Stimulated activated CD4-positive, alpha-beta T cell treated with anti-CD3 and anti-CD28 coated beads, Interleukin-15, amount 100 ng/mL, for 24 hours (primary cell): ENCODE results near the gene FEM1C.
A peak's percentile ranks its signal among the peaks of the same experiment; 100 is the strongest.

Experiments
- DNase-seq: peaks from one replicate; pipeline ENCODE4 v3.0.0-alpha.2; 2020

Gene FEM1C

DNA sequence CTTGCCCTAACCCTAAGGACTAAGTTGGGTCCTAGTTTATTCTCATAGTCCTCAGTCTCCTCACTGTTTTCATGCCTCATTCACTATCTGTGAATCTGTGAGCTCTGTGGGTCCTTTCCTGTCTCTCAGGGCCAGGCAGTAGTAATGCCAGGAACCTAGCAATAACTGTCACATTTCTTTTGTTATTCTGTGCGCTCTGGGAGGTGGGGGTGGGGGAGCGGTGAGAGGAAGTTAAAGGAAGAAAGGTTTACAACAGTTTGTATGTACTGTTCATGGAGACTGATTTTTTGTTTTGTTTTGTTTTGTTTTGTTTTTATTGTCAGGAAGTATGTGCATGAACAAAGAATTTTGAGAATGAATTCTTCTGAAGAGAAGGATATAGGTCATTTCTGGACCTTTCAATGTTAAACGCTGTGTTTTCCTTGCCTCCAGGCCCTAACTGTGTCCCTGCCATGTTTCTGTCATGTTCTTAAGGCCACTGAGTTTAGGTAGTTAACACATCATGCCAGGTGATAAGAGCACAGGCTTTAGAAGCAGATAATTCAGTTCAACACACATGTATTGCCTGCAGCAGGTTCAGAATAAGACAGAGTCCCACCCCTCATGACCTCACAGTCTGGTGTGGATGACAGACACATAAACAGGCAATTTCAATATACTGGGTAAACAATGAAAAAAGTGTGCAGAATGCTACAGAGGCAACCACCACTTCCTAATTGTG, 13.3 kb upstream of the FEM1C start:
- no peak for DNase-seq

DNA sequence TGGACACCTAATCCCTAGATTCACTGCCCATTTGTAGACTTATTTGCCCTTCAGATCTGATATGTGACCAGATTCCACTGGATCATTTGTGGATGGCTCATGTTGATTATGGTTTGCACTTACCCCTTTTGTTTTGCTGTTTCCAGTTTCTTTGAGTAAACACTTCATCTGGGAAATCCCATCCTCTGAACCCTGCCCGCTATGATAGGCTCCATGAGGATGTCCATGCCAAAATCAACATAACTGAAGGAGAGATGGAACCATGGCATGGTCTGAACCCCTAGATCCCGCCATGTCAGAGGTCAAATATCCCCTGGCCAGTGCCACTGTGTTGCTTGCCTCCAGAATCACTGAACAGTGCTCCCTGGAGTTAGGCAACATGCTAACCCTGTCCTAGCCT, 11.7 kb upstream of the FEM1C start:
- no peak for DNase-seq

DNA sequence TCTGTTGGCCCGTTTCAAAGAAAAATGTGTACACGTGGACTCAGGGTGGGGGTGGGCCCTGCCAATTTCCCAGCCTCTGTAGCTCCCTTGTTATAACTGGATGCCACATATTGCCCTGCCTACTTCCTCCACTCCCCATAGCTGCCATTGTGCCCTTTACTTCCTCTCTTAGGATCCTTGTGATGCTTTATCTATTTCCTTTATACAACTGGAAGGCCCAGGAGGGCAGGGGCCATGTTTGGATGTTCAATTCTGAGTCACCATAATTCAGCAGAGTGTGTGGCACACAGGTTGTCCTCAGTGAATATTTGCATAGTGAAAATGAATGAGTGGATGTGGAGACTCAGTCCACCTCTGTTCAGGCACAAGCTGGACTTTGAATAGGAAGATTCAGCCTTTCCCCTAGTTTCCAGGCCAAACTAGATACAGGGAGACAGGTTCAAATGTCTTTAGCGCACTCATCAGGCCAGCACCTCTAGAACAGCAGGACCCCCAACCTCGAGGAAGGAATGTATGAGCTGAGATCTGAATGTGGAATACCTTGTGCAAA, 10.6 kb upstream of the FEM1C start:
- no peak for DNase-seq

DNA sequence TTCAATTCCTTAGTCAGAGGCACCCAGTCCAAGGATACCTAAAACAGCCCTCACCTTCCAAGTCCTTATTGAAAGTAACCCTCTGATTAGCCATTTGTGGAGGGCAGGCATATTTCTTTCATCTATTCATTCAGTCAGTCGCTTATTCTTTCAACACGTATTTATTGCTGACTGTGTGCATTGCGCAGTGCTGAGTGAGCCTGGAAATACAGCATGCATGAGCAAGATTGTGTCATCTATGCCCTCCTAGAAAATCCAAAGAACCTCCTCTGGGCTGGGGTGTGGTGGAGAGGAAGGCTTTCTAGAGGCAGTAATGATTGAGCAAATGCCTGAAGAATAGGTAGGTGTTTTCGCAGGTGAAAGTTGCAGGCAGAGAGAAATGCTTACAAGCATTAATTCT, 8.5 kb upstream of the FEM1C start:
- no peak for DNase-seq

DNA sequence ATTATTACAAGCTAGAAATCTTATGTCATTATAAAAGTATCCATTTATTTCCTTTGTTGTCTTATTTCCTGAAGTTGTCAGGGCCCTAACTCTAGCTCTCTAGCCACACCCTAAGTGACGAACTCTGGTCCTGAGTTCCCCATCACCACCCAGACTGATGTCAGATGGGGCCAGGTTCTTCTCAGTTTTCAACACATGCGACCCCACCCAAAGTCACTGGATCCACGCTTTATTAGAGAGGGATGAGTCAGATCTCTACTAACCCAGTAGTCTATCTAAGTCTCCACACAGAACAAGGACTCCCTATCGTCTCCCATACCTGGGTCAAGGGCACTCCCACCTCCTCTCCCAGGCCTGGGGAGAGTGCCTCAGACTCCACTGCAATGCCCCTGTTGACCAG, 6.8 kb upstream of the FEM1C start:
- DNase-seq: no peak

DNA sequence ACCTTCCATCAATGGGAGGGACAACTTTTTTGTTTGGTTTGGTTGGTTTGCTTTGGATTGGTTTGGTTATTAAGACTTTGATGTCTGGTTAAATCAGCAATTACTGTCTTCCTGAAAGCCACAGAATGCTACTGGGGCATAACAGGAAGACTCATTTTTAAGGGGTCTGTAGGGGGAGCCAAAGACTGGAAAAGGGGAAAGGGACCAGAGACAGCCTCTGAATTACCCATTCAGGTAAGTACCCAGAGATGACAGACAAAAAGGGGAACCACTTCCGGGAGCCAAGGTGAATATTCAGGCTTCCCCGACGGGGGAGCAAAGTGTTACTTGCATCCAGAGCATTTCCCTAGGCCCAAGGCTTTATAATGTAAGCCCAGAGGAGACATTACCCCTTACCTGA, 4.6 kb upstream of the FEM1C start:
- no peak for DNase-seq

DNA sequence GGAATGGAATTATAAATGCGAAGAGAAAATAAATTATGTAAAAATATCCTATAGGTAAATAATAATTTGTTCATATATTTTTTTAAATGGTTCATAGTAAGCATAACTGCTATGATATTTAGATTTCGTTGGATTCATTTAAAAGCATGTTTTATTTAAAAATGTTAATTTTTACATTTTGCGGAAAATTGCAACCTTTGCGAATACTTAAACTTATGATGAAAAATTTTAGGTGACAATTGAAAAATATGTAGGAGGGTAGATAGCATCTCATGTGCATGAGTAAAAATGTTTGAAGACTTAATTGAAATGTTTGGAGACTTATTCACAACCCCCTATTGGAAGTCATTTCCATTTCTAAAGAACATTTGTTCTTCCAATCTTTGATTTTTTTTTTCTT, 4.1 kb upstream of the FEM1C start:
- no peak for DNase-seq

DNA sequence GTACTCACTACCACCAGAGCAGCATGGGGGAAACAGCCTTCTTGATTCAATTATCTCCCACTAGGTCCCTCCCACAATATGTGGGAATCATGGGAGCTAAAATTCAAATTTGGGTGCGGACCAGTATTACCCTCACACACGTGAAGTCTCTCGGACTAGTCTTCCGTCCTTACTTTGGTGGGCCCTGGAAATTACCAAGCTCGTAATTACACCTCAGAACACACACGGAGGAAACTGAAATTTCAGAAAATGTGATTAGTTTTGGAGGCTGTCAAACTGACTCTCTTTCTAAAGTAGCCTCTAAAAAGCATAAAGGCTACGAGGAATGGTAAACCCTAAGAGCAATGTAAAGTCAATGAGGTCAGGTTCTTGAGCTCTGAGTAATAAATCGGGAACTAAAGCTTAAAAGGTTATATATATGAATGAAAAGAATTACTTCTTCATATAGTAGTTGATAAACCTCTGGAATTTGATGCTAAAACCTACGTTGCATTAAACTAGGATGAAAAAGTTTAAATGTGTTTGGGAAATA, 842 bp upstream of the FEM1C start:
- no peak for DNase-seq

DNA sequence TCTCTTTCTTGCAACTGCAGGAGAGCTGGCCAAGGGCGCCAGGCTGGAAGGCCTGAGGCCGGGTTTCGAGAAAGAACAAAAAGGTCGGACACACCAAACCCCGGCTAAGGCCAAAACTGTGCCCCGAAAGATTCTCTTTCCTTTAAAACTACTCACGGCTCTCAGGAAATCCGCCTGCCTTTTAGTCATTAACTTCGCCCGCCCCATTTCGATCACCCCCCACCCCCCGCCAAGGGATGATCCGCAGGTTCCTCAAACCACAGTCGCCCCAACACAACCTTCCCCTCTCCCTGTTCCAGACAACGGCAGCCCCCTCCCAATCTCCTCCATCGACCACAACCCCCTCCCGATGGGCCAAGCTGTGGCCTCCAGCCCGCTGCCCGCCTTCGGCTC, 536 bp downstream of the FEM1C start:
- peak; percentile 68 for DNase-seq

DNA sequence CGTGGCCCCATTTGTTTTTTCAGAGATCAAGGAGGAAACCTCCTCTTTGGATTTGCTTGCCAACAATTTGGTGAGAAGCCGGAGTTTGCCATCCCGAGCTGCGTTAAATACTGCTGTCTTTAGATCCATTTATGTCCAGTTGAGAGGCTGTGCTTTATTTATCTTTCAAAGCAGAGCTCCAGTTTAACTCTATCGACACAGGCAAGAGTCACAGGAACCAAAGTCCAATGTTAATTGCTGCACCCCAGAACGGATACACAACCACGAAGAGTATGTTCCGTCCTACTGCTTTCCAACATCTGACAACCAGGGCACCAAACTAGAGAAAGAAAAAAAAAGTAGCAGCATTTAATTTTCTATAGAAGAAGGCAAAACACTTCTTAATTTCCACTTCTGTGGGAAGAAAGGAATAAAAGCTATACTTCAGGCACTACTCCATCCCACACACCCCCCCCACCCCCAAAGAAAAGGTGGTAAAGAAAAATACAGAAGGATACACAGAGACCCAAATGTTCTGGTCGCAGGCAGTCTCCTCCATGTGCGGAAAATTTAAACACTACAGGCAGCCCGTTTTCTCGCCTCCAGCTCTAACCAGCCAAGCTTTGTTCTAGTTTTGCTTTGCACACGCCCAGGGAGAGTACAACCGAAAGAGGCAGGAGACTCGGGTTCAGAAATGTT, 1.1 kb downstream of the FEM1C start:
- peak; percentile 54 for DNase-seq

DNA sequence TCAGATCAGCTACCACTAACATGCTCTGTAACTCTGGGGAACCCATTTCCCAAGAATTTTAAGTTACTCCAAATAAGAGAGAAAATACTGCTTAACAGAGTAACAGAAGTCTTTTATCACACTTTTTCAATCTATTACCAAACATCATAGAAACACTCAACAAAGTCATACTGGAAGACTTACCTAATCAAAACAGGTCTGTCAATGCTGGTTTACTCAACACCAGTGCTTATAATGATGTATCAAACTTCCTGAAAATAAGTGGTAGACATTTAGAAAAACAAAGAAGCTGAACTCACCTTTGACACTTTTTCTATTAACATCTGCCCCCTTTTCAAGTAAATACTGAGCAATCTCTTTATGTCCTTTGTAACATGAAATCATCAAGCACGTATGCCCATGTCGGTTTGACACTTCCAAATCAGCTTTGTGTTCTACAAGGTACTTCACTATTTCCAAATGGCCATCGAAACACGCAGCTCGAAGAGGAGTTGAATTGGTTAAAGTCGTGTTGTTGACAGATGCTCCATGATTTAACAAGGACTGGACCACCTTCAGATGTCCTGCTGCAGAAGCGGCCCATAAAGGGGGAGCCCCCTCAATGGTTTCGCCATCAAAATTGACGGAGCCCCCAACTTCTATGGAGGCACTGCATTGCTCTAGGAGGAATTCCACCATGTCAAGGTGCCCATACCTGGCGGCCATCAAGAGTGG, 1.8 kb downstream of the FEM1C start:
- DNase-seq: no peak

DNA sequence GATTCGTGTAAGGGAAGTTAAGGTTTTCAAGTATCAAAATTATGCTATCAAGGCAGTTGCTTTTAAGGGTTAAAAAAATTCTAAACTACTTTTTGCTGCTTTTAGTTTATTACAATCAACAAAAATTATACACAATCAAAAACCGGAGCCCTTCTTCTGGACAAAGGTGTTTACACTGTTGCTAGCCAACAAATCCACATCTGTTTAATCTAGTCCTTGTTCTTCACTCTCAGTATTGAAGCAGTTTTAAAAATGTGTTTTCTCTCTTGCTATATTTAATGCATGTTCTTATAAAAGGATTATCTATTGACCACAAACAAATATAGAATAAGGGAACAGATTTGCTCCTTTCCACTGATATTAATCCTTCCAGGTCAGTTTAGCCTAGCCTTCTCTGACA, 2.5 kb downstream of the FEM1C start:
- DNase-seq: no peak

DNA sequence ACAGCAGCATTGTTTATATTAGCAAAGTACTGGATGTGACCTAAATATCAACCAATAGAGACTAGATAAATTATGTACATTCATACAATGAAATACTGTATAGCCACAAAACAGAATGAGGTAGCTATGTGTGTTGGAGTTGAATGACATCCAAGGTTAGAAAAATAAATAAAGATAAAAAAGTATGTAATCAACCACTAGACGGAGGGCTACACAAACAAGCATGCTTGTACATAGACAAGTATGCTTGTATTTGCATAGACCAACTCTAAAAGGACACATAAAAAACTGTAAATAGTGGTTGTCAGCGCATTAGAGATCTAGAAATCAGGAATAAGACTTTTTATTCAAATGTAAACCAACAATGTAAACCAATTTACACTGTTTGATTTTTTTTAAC, 3.0 kb downstream of the FEM1C start:
- no peak for DNase-seq

DNA sequence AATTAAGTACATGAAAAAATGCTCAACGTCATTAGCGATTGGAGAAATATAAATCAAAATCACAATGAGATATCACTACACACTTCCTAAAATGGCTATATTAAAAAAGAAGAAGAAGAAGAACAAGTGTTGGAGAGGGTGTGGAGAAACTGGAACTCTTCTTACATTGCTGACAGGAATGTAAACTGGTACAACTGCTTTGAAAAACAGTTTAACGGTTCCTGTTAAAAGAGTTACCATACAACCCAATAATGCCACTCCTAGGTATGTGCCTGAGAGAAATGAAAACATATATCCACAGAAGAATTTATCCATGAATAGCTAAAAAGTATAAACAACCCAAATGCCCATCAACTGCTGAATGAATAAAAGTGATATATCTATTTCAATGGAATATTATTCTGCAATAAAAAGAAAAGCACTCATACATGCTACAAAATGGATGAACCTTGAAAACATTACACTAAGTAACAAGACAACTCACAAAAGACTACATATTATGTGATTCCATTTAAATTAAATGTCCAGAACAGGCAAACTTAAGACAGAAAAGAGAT, 9.0 kb downstream of the FEM1C start:
- DNase-seq: no peak

DNA sequence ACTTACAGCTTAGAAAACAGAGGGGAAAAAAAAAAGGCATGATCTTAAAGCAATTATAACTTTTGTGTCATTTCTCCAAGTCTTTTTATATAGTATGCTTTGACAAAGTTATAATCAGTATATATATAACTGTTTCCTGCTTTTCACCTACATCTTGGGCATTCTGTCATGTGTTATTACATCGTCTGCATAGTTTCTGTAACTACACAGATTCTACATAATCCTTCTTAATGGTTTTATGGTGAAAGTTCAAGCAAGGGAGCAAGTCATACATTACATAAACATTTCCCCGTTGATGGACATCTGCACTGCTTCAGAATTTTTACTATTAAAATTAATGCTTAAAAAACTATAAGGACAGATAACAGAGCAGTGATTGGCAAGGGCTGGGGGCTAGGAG, 12.1 kb downstream of the FEM1C start:
- no peak for DNase-seq

DNA sequence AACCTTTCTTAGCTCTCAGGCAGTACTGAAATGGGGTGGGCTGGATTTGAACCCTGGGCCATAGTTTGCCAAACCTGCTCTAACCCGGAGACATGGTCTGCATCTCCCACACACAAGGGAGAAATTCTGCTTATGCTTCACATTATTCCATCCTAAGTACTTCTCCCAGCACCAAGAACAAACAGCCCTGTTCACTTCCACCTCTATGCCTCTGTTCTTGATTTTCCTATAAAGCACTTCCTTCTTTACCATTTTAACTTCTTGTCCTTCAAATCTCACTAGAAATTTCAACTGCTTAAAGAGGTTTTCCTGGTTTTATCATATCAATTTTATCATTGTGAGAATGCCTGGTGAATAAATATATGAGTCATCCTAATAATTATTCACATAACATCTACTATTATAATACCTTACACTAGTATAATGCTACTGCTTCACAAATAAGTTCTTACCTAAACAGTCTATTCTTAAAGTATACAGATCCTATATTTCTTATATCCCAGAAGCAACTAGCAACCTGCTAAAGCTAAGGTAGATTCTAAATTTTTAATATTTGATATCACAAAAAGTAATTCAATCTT, 12.7 kb downstream of the FEM1C start:
- no peak for DNase-seq

DNA sequence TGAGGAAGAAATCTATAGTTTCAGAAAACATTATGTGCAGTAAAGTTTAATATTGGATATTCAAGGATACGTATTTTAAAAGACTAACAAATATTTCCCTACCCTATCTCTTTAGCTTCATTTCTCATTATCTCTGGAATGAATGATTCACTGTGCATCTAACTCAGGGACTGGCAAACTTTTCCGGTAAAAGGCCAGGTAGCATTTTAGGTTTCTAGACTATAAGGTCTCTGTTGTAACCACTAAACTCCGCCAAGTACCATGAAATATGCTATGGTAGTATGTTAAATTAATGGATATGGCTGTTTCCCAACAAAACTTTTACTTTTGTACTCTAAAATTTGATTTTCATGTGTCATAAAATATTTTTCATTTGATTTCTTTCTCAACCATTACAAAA, 13.2 kb downstream of the FEM1C start:
- DNase-seq: no peak

DNA sequence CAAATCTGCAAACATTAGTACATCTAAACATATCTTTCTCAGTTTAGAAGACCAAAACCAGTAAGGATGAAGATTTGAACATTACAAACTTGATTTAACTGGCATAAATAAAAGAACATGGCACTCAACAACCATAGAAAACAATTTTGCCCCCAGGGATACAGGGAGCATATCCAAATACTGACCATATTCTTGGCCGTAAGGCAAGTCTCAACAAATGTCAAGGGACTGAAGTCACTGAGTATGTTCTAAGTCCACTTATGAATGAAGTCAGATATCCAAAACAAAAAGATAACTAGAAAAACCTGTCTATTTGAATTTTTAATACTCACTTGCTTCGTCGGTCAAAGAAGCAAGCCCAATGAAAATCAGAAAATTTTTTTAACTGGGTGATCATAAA, 14.1 kb downstream of the FEM1C start:
- no peak for DNase-seq

DNA sequence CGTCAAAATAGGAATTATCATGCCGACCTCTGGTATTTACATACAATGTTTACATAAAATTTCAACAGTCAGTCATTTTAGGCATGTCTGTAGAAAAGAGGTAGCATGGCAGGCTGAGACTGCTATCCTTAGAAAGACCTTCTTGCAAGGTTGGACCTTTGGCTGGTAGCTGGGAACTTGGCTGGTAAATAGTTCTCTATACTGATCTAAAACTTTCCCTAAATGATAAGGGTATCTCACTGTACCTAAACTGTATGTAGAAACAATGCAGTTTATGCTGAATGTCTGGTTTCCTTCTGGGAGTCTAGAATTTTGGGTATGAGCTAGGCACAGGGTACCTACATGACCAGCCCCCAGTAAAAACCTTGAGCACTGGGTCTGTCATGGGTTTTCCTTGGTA, 18.0 kb downstream of the FEM1C start:
- DNase-seq: no peak

DNA sequence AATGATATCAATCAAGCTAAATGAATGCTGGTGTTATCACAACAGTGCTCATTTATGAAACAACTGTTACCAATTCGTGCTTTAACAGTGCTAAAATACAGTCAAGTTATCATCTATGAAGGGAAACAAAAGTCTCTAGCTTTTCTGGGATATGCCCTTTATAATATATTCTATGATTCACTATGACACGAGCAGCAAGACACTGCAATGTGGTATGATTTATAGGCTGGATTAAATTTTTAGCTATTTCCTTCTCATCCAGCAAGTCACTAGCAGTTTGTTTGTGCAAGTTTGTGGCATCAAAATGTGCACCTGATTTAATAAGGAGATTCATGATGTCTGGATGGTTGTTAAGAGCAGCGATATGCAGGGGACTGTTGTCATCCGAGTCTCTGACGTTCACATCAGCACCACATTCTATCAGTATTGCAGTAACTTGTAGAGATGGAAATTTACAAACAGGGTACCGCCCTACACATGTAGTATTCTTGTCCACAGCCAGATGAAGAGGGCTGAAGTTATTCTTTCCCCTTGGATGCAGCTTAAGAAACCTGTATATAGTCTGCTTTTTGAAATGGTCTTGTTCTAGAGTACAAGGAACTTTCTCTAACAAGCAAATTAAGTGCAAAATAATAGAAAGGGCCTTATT, 20.3 kb downstream of the FEM1C start:
- DNase-seq: no peak

DNA sequence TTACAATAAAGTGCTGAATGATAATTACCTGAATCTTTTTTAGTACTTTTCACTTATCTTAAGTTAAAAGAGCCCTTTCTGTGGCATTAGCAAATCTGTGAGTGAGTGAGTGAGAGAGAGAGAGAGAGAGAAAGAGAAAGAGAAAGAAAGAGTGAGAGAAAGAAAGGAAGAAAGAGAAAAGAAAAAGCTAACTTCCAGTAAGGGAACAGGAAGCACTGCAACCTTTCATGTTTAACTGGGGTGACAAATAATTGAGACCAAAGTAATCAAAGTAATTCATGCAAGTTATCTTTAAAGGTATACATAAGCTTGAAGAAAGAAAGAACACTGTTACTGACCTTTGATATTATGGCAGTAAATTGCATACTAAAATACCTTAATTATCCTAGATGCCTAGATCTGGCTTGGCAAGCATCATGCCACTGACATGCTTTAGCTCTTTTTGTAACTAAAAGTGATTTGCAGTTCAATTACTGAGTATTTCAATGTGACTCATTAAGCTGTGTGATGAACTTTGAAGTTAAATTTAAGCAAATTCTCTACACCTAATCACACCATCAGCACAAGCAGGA, 21.7 kb downstream of the FEM1C start:
- no peak for DNase-seq

DNA sequence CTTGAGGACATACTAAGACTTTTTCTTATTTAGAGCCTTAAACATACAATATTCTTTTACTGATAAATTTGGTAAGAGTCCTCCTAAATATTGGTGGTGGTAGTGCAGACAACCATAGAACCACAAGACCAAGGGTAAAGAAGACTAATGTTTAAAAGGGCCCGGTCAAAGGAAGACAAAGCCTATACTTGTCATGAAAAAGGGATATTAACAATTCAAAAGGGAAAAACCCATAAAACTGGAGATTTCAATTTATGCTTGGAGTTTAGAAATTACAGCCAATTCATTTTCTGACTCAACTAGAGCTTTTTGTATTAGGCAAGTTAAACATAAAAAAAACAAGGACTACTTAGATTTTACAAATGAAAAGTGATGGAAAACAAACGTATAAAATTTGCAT, 24.4 kb downstream of the FEM1C start:
- no peak for DNase-seq
